ENCODE results near the gene RNASET2.

RNASET2 gene

GRCh38 chr6:166956444-166957086, at the start of gene RNASET2:
Gene RNASET2, minus strand, starts transcription at chr6:166956550. Its CDS starts 368 bp downstream, at chr6:166956182.
- peak; percentile 93 to 100 (median 95) for DNase-seq (ENCODE audit: low read depth in 3 of 3, low spot score in 1 of 3)

GRCh38 chr6:167005350-167006159, 49.2 kb upstream of the RNASET2 start:
- no peak for DNase-seq (ENCODE audit: low read depth in 3 of 3, low spot score in 1 of 3)

- no peak for DNase-seq (ENCODE audit: low read depth in 3 of 3, low spot score in 1 of 3)
These were observed 44.4 kb upstream of the RNASET2 start for GRCh38 chr6:167000759-167001158.

GRCh38 chr6:166999884-167000253, 43.5 kb upstream of the RNASET2 start:
- DNase-seq (ENCODE audit: low read depth in 3 of 3, low spot score in 1 of 3), result no peak

- peak; percentile 73 to 83 (median 80) for DNase-seq (ENCODE audit: low read depth in 3 of 3, low spot score in 1 of 3)
These were observed 43.0 kb upstream of the RNASET2 start, which contains the start of gene CEP43 for GRCh38 chr6:166999145-166999883. Gene CEP43, plus strand, starts transcription at chr6:166999397. Its CDS starts 16 bp downstream, at chr6:166999413.

- DNase-seq (ENCODE audit: low read depth in 3 of 3, low spot score in 1 of 3), result no peak
These were observed 42.1 kb upstream of the RNASET2 start for GRCh38 chr6:166998256-166999144.

GRCh38 chr6:166997768-166998255, 41.5 kb upstream of the RNASET2 start:
- peak in 1 of 3 donors; percentile 25 for DNase-seq (ENCODE audit: low read depth in 3 of 3, low spot score in 1 of 3)

GRCh38 chr6:166997348-166997747, 41.0 kb upstream of the RNASET2 start:
- no peak for DNase-seq (ENCODE audit: low read depth in 3 of 3, low spot score in 1 of 3)

- no peak for DNase-seq (ENCODE audit: low read depth in 3 of 3, low spot score in 1 of 3)
These were observed 40.1 kb upstream of the RNASET2 start for GRCh38 chr6:166996406-166996805.

GRCh38 chr6:166989427-166990032, 33.2 kb upstream of the RNASET2 start:
- DNase-seq (ENCODE audit: low read depth in 3 of 3, low spot score in 1 of 3), result peak in 1 of 3 donors; percentile 17

GRCh38 chr6:166988674-166989201, 32.4 kb upstream of the RNASET2 start:
- no peak for DNase-seq (ENCODE audit: low read depth in 3 of 3, low spot score in 1 of 3)

GRCh38 chr6:166987930-166988329, 31.6 kb upstream of the RNASET2 start:
- no peak for DNase-seq (ENCODE audit: low read depth in 3 of 3, low spot score in 1 of 3)

GRCh38 chr6:166987448-166987847, 31.1 kb upstream of the RNASET2 start:
- DNase-seq (ENCODE audit: low read depth in 3 of 3, low spot score in 1 of 3), result no peak

- DNase-seq (ENCODE audit: low read depth in 3 of 3, low spot score in 1 of 3), result no peak
These were observed 24.4 kb upstream of the RNASET2 start for GRCh38 chr6:166980738-166981137.

- no peak for DNase-seq (ENCODE audit: low read depth in 3 of 3, low spot score in 1 of 3)
These were observed 21.5 kb upstream of the RNASET2 start for GRCh38 chr6:166977621-166978525.

GRCh38 chr6:166976636-166977035, 20.3 kb upstream of the RNASET2 start:
- DNase-seq (ENCODE audit: low read depth in 3 of 3, low spot score in 1 of 3), result no peak

GRCh38 chr6:166972101-166972500, 15.8 kb upstream of the RNASET2 start:
- DNase-seq (ENCODE audit: low read depth in 3 of 3, low spot score in 1 of 3), result no peak

GRCh38 chr6:166971271-166971670, 14.9 kb upstream of the RNASET2 start:
- DNase-seq (ENCODE audit: low read depth in 3 of 3, low spot score in 1 of 3), result no peak

GRCh38 chr6:166970776-166971175, 14.4 kb upstream of the RNASET2 start:
- DNase-seq (ENCODE audit: low read depth in 3 of 3, low spot score in 1 of 3), result no peak
